SU-DHL-6 (cell line): ENCODE results near the gene OSBPL5.

Source experiments
- EZH2phosphoT487 ChIP-seq: fragments of 200-600 bp; sonication (generic), shearing (Covaris generic); conservative IDR thresholded peaks from 2 replicates; pipeline ENCODE4 v1.6.1; 2018; ENCODE audit warnings: mild to moderate bottlenecking, antibody characterized with exemption, low read length, moderate library complexity, mixed read lengths
- TF ChIP-seq, protein P1 (sequence below): fragments of 200-600 bp; sonication (generic); IDR thresholded peaks from one replicate; pipeline ENCODE4 v1.5.1; 2017; ENCODE audit warnings: antibody characterized with exemption, mild to moderate bottlenecking, low read length, moderate library complexity; ENCODE audit not compliant: insufficient read depth, poor library complexity, severe bottlenecking

GRCh38 chr11:3170044-3170755 is 5.1 kb upstream of the OSBPL5 start:
- TF ChIP-seq, protein P1, sequence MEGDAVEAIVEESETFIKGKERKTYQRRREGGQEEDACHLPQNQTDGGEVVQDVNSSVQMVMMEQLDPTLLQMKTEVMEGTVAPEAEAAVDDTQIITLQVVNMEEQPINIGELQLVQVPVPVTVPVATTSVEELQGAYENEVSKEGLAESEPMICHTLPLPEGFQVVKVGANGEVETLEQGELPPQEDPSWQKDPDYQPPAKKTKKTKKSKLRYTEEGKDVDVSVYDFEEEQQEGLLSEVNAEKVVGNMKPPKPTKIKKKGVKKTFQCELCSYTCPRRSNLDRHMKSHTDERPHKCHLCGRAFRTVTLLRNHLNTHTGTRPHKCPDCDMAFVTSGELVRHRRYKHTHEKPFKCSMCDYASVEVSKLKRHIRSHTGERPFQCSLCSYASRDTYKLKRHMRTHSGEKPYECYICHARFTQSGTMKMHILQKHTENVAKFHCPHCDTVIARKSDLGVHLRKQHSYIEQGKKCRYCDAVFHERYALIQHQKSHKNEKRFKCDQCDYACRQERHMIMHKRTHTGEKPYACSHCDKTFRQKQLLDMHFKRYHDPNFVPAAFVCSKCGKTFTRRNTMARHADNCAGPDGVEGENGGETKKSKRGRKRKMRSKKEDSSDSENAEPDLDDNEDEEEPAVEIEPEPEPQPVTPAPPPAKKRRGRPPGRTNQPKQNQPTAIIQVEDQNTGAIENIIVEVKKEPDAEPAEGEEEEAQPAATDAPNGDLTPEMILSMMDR: no peak
- TF ChIP-seq EZH2phosphoT487: no peak
